ENCODE results near the gene IARS1. TPM values are rescaled to one million over a fixed set of nuclear protein-coding genes. Genes with fewer than 3 reads are reported as not detected.

Gene IARS1
- total RNA-seq, 4 donors from 2014 or later: 49.8 to 80.6 (median 67.1) TPM

DNA sequence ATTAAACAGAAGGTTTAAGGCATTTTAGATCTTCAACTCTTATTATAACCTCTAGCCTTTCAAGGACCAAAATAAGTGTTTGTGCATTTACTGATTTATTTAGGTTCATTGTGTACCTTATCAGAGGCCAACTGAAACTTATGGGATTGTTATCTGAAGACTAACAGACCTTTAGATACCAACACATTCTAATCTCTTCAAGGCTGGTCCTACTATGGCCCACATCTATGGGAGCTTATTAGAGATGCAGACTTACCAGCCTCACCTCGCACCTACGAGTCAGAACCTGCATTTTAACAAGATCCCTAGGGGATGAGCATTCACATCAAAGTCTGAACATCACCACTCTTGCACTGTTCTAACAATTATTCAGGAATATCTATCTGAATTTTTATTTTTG is 1.9 kb downstream of the IARS1 start:
- H3K27ac ChIP-seq (replicated peaks in 1 of 4): no peak overlapping the region
- H3K4me3 ChIP-seq: no peak overlapping the region
- TF ChIP-seq EP300 (IDR thresholded peaks at IDR 0.05) (no peak), POLR2AphosphoS5 (IDR thresholded peaks at IDR 0.05) (no peak), POLR2A (IDR thresholded peaks at IDR 0.05; ENCODE audit: low read depth) (no peak)
- TF ChIP-seq, protein P1, sequence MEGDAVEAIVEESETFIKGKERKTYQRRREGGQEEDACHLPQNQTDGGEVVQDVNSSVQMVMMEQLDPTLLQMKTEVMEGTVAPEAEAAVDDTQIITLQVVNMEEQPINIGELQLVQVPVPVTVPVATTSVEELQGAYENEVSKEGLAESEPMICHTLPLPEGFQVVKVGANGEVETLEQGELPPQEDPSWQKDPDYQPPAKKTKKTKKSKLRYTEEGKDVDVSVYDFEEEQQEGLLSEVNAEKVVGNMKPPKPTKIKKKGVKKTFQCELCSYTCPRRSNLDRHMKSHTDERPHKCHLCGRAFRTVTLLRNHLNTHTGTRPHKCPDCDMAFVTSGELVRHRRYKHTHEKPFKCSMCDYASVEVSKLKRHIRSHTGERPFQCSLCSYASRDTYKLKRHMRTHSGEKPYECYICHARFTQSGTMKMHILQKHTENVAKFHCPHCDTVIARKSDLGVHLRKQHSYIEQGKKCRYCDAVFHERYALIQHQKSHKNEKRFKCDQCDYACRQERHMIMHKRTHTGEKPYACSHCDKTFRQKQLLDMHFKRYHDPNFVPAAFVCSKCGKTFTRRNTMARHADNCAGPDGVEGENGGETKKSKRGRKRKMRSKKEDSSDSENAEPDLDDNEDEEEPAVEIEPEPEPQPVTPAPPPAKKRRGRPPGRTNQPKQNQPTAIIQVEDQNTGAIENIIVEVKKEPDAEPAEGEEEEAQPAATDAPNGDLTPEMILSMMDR (IDR thresholded peaks at IDR 0.05): no peak
- H3K9me3 ChIP-seq: no peaks in the 10 kb centered on the region
- no peak for DNase-seq (ENCODE audit: extremely low spot score)
- no peaks in the 10 kb centered on the region for H3K27me3 ChIP-seq
- peaks cover 0 to 25% (median 8%) of the 10 kb centered on the region in 4 donors for H3K36me3 ChIP-seq
- H3K4me1 ChIP-seq: peaks cover 11 to 34% (median 30%) of the 10 kb centered on the region in 4 donors
- 97% methylated on average over 2 of the region's 2 CpGs for WGBS
- intact Hi-C loops (cut with DNase I): loop anchor here (5.0 kb wide), 1 partner anchor 159 kb away; no protein-coding TSS in a partner anchor

DNA sequence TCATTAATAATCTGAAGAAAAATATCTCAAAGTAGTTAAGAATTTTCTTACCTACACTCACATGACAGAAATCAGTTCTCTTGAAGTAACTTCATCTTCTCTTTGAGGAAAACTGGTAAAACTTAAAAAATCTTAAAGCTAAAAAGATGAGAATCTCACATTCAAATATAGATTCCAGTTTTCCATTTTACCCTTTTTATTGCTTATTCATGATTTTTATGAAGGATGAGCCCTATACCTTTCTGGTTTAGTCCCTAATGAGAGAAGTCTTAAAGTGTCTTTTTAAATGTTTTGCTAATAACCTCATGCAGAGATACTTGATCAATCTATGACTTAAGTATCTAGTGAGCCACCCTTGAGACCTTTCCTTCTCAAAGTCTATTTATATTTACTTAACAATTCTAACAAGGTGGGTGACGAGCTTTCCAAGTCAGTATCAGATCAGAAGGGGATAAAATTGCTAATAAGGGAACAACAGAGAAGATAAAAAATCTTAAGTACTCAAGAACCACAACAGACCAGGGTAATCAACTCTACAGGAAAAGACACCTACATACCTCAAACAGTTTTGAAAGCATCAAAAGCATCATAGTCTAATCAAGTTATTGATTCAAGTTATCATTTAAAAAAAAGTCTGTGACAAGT is 2.6 kb downstream of the IARS1 start:
- 89% methylated on average over 1 of the region's 1 CpG for WGBS

DNA sequence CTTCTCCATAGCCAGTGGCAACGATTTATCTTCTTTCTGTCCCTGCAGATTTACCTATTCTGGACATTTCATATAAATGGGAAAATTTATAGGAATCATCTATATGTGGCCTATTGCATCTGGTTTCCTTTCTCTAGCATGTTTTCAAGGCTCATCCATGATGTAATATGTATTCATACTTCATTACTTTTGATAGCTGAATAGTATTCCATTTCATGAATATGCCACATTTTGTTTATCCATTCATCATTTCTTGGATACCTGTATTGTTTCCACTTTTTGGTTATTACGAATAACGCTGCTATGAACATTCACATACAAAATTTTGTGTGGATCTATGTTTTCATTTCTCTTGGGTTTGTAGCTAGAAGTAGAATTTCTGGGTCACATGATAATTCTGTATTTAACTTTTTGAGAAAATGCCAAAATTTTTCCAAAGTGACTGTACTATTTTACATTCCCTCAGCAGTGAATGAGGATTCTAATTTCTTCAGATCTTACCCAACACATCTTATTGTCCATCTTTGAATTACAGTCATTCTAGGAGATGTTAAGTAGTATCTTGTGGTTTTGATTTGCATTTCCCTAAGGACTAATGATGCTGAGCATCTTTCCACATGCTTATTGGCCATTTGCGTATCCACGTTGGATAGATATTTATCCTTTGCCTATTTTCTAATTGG is 3.6 kb downstream of the IARS1 start:
- Histone ChIP-seq H3K27ac (replicated peaks in 1 of 4) (no peak overlapping the region), H3K27me3 (no peaks in the 10 kb centered on the region), H3K4me1 (peaks cover 11 to 31% (median 28%) of the 10 kb centered on the region in 4 donors), H3K36me3 (peaks cover 0 to 40% (median 19%) of the 10 kb centered on the region in 4 donors), H3K9me3 (no peaks in the 10 kb centered on the region), H3K4me3 (no peak overlapping the region)
- no peak for DNase-seq (ENCODE audit: extremely low spot score)
- TF ChIP-seq EP300 (IDR thresholded peaks at IDR 0.05) (no peak), POLR2A (IDR thresholded peaks at IDR 0.05; ENCODE audit: low read depth) (no peak), POLR2AphosphoS5 (IDR thresholded peaks at IDR 0.05) (no peak)
- TF ChIP-seq, protein P1 (IDR thresholded peaks at IDR 0.05): no peak
- intact Hi-C loops (cut with DNase I): loop anchor here (5.0 kb wide), 1 partner anchor 158 kb away; no protein-coding TSS in a partner anchor
- WGBS: 92% methylated on average over 5 of the region's 5 CpGs

More for the DNA sequence above, 2.6 kb downstream of the IARS1 start:
- intact Hi-C loops (cut with DNase I): loop anchor here (5.0 kb wide), 1 partner anchor 159 kb away; no protein-coding TSS in a partner anchor
- peaks cover 11 to 34% (median 30%) of the 10 kb centered on the region in 4 donors for H3K4me1 ChIP-seq
- no peak for DNase-seq (ENCODE audit: extremely low spot score)
- TF ChIP-seq, protein P1 (IDR thresholded peaks at IDR 0.05): no peak
- TF ChIP-seq POLR2A (IDR thresholded peaks at IDR 0.05; ENCODE audit: low read depth) (no peak), EP300 (IDR thresholded peaks at IDR 0.05) (no peak), POLR2AphosphoS5 (IDR thresholded peaks at IDR 0.05) (no peak)
- no peak overlapping the region for H3K4me3 ChIP-seq
- no peak overlapping the region for H3K27ac ChIP-seq (replicated peaks in 1 of 4)
- no peaks in the 10 kb centered on the region for H3K9me3 ChIP-seq
- H3K36me3 ChIP-seq: peaks cover 0 to 29% (median 11%) of the 10 kb centered on the region in 4 donors
- H3K27me3 ChIP-seq: no peaks in the 10 kb centered on the region

DNA sequence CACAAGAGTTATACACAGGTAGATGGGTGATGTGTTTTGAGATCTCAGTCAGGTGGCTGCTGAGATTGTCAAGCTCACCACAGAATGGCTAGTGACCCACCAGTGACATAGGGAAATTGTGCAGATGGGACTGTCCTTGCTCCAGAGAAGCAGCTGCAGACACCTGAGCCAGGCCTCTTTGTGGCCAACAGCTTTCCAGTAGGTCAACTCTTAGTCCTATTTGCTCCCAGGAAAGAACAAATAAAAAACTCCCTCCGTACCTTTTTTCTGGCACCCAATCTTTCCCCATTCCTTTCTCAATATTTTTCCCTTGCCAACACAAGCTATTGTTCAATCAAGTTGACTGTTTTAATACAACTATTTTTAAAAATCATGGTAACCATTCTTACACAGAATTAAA is 14.2 kb downstream of the IARS1 start:
- 100% methylated on average over 1 of the region's 1 CpG for WGBS
- intact Hi-C loops (cut with DNase I): no loop called here
- TF ChIP-seq, protein P1 (IDR thresholded peaks at IDR 0.05): no peak
- TF ChIP-seq EP300 (IDR thresholded peaks at IDR 0.05): no peak
- no peak for TF ChIP-seq POLR2AphosphoS5 (IDR thresholded peaks at IDR 0.05)
- no peaks in the 10 kb centered on the region for H3K27me3 ChIP-seq
- no peaks in the 10 kb centered on the region for H3K4me1 ChIP-seq
- H3K36me3 ChIP-seq: peaks cover 77 to 100% (median 93%) of the 10 kb centered on the region in 4 donors
- H3K4me3 ChIP-seq: no peak overlapping the region
- no peak for DNase-seq (ENCODE audit: extremely low spot score)
- H3K27ac ChIP-seq (replicated peaks in 1 of 4): no peak overlapping the region
- H3K9me3 ChIP-seq: no peaks in the 10 kb centered on the region
